ENCODE data around the gene PIKFYVE. TPM values are rescaled to one million over a fixed set of nuclear protein-coding genes. Genes with fewer than 3 reads are reported as not detected.
"Not testable (repeated sequence)": the region's sequence is repeated elsewhere in the genome, so short reads cannot be mapped to it uniquely, and the experiment has no call there.

Gene PIKFYVE
- total and polyA plus RNA-seq, 4 donors: 5.7 to 46.9 (median 17.3) TPM

GRCh38 chr2:208354964-208355381 lies 88.9 kb downstream of the PIKFYVE start:
- TF ChIP-seq, protein P1, sequence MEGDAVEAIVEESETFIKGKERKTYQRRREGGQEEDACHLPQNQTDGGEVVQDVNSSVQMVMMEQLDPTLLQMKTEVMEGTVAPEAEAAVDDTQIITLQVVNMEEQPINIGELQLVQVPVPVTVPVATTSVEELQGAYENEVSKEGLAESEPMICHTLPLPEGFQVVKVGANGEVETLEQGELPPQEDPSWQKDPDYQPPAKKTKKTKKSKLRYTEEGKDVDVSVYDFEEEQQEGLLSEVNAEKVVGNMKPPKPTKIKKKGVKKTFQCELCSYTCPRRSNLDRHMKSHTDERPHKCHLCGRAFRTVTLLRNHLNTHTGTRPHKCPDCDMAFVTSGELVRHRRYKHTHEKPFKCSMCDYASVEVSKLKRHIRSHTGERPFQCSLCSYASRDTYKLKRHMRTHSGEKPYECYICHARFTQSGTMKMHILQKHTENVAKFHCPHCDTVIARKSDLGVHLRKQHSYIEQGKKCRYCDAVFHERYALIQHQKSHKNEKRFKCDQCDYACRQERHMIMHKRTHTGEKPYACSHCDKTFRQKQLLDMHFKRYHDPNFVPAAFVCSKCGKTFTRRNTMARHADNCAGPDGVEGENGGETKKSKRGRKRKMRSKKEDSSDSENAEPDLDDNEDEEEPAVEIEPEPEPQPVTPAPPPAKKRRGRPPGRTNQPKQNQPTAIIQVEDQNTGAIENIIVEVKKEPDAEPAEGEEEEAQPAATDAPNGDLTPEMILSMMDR (IDR thresholded peaks at IDR 0.05; ENCODE audit: control extremely low read depth, extremely low read depth): no peak
- Histone ChIP-seq H3K4me1 (ENCODE audit: control insufficient read depth in 5 of 5, insufficient read depth in 5 of 5, low read length in 5 of 5) (no peaks in the 10 kb centered on the region), H3K4me3 (no peak overlapping the region), H3K9me3 (ENCODE audit: control insufficient read depth in 4 of 4, insufficient read depth in 3 of 4, low read length in 3 of 4) (no peaks in the 10 kb centered on the region), H3K27ac (ENCODE audit: low read depth in 1 of 2, low read length in 1 of 2) (no peak overlapping the region), H3K27me3 (ENCODE audit: control insufficient read depth in 3 of 3, insufficient read depth in 3 of 3, low read length in 2 of 3) (no peaks in the 10 kb centered on the region), H3K9ac (ENCODE audit: insufficient read depth in 1 of 2, low read length in 2 of 2) (no peak overlapping the region), H3K36me3 (ENCODE audit: control insufficient read depth in 4 of 4, insufficient read depth in 4 of 4, low read length in 4 of 4) (peaks cover 11 to 24% (median 14%) of the 10 kb centered on the region in 4 donors)
- DNase-seq: no peak
- WGBS, 2 donors: 54 to 80% methylated on average over 3 of the region's 3 CpGs
- ATAC-seq (ENCODE audit: insufficient read depth, low FRiP score): no peak

GRCh38 chr2:208356420-208356819 lies 90.4 kb downstream of the PIKFYVE start:
- H3K9me3 ChIP-seq (ENCODE audit: control insufficient read depth in 4 of 4, insufficient read depth in 3 of 4, low read length in 3 of 4); H3K9ac ChIP-seq (ENCODE audit: insufficient read depth in 1 of 2, low read length in 2 of 2); H3K27me3 ChIP-seq (ENCODE audit: control insufficient read depth in 3 of 3, insufficient read depth in 3 of 3, low read length in 2 of 3); ATAC-seq (ENCODE audit: insufficient read depth, low FRiP score); H3K27ac ChIP-seq (ENCODE audit: low read depth in 1 of 2, low read length in 1 of 2); H3K4me3 ChIP-seq; H3K4me1 ChIP-seq (ENCODE audit: control insufficient read depth in 5 of 5, insufficient read depth in 5 of 5, low read length in 5 of 5); DNase-seq: not testable (repeated sequence)
- peaks cover 8 to 19% (median 11%) of the 10 kb centered on the region in 4 donors for H3K36me3 ChIP-seq (ENCODE audit: control insufficient read depth in 4 of 4, insufficient read depth in 4 of 4, low read length in 4 of 4)
- 47 to 54% methylated on average over 3 of the region's 3 CpGs for WGBS, 2 donors

- H3K9me3 ChIP-seq (ENCODE audit: control insufficient read depth in 4 of 4, insufficient read depth in 3 of 4, low read length in 3 of 4): no peaks in the 10 kb centered on the region
- H3K4me3 ChIP-seq: no peak overlapping the region
- 11 to 27% methylated on average over 1 of the region's 1 CpG for WGBS, 2 donors
- H3K4me1 ChIP-seq (ENCODE audit: control insufficient read depth in 5 of 5, insufficient read depth in 5 of 5, low read length in 5 of 5): no peaks in the 10 kb centered on the region
- TF ChIP-seq, protein P1 (IDR thresholded peaks at IDR 0.05; ENCODE audit: control extremely low read depth, extremely low read depth): no peak
- H3K27ac ChIP-seq (ENCODE audit: low read depth in 1 of 2, low read length in 1 of 2): no peak overlapping the region
- no peak for ATAC-seq (ENCODE audit: insufficient read depth, low FRiP score)
- H3K36me3 ChIP-seq (ENCODE audit: control insufficient read depth in 4 of 4, insufficient read depth in 4 of 4, low read length in 4 of 4): peaks cover 4 to 14% (median 8%) of the 10 kb centered on the region in 4 donors
- H3K9ac ChIP-seq (ENCODE audit: insufficient read depth in 1 of 2, low read length in 2 of 2): no peak overlapping the region
- DNase-seq: no peak
- no peaks in the 10 kb centered on the region for H3K27me3 ChIP-seq (ENCODE audit: control insufficient read depth in 3 of 3, insufficient read depth in 3 of 3, low read length in 2 of 3)
Observed at GRCh38 chr2:208356846-208357574, 91.0 kb downstream of the PIKFYVE start.

- DNase-seq: no peak
- Histone ChIP-seq H3K9me3 (ENCODE audit: control insufficient read depth in 4 of 4, insufficient read depth in 3 of 4, low read length in 3 of 4) (no peaks in the 10 kb centered on the region), H3K4me1 (ENCODE audit: control insufficient read depth in 5 of 5, insufficient read depth in 5 of 5, low read length in 5 of 5) (no peaks in the 10 kb centered on the region), H3K9ac (ENCODE audit: insufficient read depth in 1 of 2, low read length in 2 of 2) (no peak overlapping the region), H3K36me3 (ENCODE audit: control insufficient read depth in 4 of 4, insufficient read depth in 4 of 4, low read length in 4 of 4) (peaks cover 0 to 9% (median 6%) of the 10 kb centered on the region in 4 donors), H3K27ac (ENCODE audit: low read depth in 1 of 2, low read length in 1 of 2) (no peak overlapping the region), H3K4me3 (no peak overlapping the region), H3K27me3 (ENCODE audit: control insufficient read depth in 3 of 3, insufficient read depth in 3 of 3, low read length in 2 of 3) (no peaks in the 10 kb centered on the region)
- WGBS, 2 donors: 76 to 87% methylated on average over 10 of the region's 10 CpGs
- no peak for ATAC-seq (ENCODE audit: insufficient read depth, low FRiP score)
- TF ChIP-seq, protein P1 (IDR thresholded peaks at IDR 0.05; ENCODE audit: control extremely low read depth, extremely low read depth): no peak
Observed at GRCh38 chr2:208358758-208359631, 92.9 kb downstream of the PIKFYVE start.
